Measurements from ENCODE around the gene ACVR1. TPM values are rescaled to one million over a fixed set of nuclear protein-coding genes. Genes with fewer than 3 reads are reported as not detected.

ACVR1 gene
- total RNA-seq, 2 donors from 2014 or later, result 25.0 to 35.0 TPM

DNA sequence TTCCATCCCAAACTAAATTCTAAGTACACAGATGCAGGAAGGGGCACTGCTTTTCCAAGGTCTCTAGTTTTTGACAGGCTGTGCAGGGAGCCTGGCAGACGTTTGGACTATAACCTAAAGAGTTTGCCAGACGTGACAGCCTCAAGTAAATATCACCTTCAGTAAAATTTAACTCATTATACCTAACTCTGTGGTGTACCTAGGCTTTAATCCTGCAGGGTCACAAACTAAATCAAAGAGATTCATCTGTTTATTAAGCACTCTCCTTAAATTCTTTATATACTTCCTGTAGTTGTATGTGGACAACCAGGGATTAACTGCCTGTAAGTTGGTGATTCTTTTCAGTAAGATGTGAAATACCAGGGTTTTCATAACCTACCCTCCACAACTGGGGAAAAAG is 92.9 kb downstream of the ACVR1 start:
- Histone ChIP-seq H3K4me3 (no peak overlapping the region), H3K36me3 (peaks cover 5% of the 10 kb centered on the region), H3K9me3 (no peaks in the 10 kb centered on the region), H3K27ac (no peak overlapping the region), H3K27me3 (replicated peaks; ENCODE audit: insufficient read depth) (no peaks in the 10 kb centered on the region), H3K4me1 (ENCODE audit: control insufficient read depth in 1 of 2, low read depth in 2 of 2) (peaks cover 34 to 66% of the 10 kb centered on the region in 2 donors)
- TF ChIP-seq, protein P1, sequence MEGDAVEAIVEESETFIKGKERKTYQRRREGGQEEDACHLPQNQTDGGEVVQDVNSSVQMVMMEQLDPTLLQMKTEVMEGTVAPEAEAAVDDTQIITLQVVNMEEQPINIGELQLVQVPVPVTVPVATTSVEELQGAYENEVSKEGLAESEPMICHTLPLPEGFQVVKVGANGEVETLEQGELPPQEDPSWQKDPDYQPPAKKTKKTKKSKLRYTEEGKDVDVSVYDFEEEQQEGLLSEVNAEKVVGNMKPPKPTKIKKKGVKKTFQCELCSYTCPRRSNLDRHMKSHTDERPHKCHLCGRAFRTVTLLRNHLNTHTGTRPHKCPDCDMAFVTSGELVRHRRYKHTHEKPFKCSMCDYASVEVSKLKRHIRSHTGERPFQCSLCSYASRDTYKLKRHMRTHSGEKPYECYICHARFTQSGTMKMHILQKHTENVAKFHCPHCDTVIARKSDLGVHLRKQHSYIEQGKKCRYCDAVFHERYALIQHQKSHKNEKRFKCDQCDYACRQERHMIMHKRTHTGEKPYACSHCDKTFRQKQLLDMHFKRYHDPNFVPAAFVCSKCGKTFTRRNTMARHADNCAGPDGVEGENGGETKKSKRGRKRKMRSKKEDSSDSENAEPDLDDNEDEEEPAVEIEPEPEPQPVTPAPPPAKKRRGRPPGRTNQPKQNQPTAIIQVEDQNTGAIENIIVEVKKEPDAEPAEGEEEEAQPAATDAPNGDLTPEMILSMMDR (IDR thresholded peaks at IDR 0.05), result no peak
- ATAC-seq (ENCODE audit: insufficient number of reproducible peaks, low FRiP score, low read depth) (no peak), DNase-seq (ENCODE audit: low spot score) (no peak)

DNA sequence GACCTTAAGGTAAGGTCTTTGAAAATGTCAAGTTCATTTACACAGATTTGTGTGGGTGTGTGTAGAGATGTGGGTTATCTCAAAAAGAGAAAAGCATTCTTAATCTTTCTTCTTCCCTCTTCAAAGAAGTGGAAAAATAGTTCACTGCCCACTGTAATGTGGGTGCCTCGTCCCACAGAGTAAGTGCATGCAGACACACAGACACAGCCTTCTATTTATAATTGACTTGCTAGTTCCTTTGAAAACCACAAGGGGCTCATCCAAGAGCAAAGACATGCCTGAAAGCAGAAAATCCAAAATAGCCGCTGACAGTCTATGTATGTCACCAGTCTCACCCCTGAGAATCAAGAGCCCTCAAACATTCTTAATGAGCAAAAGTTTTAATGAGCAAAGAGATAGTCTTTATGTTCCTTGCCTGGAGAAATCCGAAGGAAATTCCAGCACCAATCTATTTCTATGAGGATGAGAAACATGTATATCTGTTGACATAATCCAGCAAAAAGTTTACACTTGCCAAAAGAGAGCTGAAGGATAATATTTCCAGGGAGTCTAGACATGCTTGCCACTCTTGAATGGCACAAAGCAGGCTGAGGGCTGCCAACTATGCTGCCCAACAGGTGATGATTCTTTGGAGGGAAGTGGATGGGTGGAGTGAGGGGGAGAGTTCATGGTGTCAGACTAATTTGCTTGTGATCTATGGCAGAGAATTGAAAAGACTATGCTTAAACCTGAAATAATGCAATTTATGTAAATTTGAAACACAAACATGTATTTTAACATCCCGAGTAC is 93.9 kb downstream of the ACVR1 start:
- DNase-seq (ENCODE audit: low spot score) (no peak), ATAC-seq (ENCODE audit: insufficient number of reproducible peaks, low FRiP score, low read depth) (no peak)
- H3K27ac ChIP-seq, result no peak overlapping the region
- H3K36me3 ChIP-seq, result peaks cover 5% of the 10 kb centered on the region
- TF ChIP-seq, protein P1 (IDR thresholded peaks at IDR 0.05), result peak; percentile 43
- no peaks in the 10 kb centered on the region for H3K27me3 ChIP-seq (replicated peaks; ENCODE audit: insufficient read depth)
- H3K4me1 ChIP-seq (ENCODE audit: control insufficient read depth in 1 of 2, low read depth in 2 of 2), result peaks cover 30 to 56% of the 10 kb centered on the region in 2 donors
- no peaks in the 10 kb centered on the region for H3K9me3 ChIP-seq
- H3K4me3 ChIP-seq, result no peak overlapping the region

DNA sequence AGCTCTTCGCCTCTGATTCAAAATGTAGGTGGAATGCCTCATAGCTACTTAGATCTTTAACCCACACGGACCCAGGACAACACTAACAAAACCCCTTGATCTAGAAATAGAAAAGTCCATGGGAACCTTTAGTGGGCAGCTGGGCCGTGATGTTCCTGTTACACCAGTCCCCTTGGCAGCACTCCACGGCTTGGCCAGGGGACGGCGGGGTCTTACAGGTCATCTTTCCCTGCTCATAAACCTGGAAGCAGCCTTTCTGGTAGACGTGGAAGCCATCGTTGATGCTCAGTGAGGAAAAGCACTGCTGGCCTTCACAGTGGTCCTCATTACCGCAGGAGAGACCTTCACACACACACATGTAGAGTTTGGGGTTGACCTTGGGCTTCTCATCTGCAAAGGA is 95.9 kb downstream of the ACVR1 start:
- TF ChIP-seq, protein P1 (IDR thresholded peaks at IDR 0.05), result no peak
- Histone ChIP-seq H3K27ac (no peak overlapping the region), H3K4me1 (ENCODE audit: control insufficient read depth in 1 of 2, low read depth in 2 of 2) (peaks cover 14 to 36% of the 10 kb centered on the region in 2 donors), H3K36me3 (peaks cover 5% of the 10 kb centered on the region), H3K4me3 (no peak overlapping the region), H3K9me3 (no peaks in the 10 kb centered on the region), H3K27me3 (replicated peaks; ENCODE audit: insufficient read depth) (no peaks in the 10 kb centered on the region)
- ATAC-seq (ENCODE audit: insufficient number of reproducible peaks, low FRiP score, low read depth) (no peak), DNase-seq (ENCODE audit: low spot score) (no peak)

DNA sequence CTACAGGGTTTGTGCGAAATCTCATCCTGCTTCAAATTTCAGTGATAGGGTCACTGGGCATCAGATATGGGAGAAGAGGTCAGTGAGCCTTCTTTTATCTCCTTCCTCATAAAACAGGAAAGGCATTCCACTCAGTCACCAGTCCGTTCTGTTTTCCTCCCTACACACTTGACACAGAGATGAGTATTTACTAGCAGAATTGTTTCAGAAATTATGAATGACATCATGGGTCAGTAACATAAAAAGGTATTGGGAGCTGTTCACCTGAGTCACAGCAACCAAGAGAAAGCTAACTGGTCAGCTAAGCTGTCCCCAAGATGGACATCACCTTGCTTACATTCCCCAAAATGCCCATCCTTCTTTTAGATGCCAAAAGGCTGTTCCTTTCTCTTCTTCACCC is 96.3 kb downstream of the ACVR1 start:
- peaks cover 10 to 32% of the 10 kb centered on the region in 2 donors for H3K4me1 ChIP-seq (ENCODE audit: control insufficient read depth in 1 of 2, low read depth in 2 of 2)
- H3K27me3 ChIP-seq (replicated peaks; ENCODE audit: insufficient read depth), result no peaks in the 10 kb centered on the region
- H3K4me3 ChIP-seq, result no peak overlapping the region
- DNase-seq (ENCODE audit: low spot score) (no peak), ATAC-seq (ENCODE audit: insufficient number of reproducible peaks, low FRiP score, low read depth) (no peak)
- peaks cover 7% of the 10 kb centered on the region for H3K36me3 ChIP-seq
- TF ChIP-seq, protein P1 (IDR thresholded peaks at IDR 0.05), result no peak
- H3K27ac ChIP-seq, result no peak overlapping the region
- H3K9me3 ChIP-seq, result no peaks in the 10 kb centered on the region

DNA sequence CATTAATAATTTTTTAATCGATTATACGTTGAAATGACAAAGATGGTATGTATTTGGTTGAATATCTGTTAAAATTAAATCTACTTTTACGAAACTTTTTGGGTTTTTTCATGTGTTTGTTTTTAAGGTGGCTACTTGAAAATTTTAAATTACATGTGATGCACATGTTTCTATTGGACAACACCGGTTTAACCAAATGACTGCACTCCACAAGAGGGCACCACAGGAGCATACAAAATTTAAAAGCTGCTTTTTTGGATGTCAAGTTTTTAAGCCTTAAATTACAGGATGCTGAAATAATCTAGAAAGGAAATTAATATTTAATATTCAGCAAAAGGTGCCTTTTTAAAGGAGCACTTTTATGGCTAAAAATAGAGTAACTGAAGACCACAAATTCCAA is 98.7 kb downstream of the ACVR1 start:
- Histone ChIP-seq H3K36me3 (peaks cover 13% of the 10 kb centered on the region), H3K27ac (no peak overlapping the region), H3K4me1 (ENCODE audit: control insufficient read depth in 1 of 2, low read depth in 2 of 2) (peaks cover 0 to 10% of the 10 kb centered on the region in 2 donors), H3K9me3 (no peaks in the 10 kb centered on the region), H3K4me3 (no peak overlapping the region), H3K27me3 (replicated peaks; ENCODE audit: insufficient read depth) (no peaks in the 10 kb centered on the region)
- TF ChIP-seq, protein P1 (IDR thresholded peaks at IDR 0.05), result peak; percentile 67
- no peak for ATAC-seq (ENCODE audit: insufficient number of reproducible peaks, low FRiP score, low read depth)
- DNase-seq (ENCODE audit: low spot score), result no peak

All from thoracic aorta (tissue), 2 donors.